Activated naive CD8-positive, alpha-beta T cell treated with anti-CD3 and anti-CD28 coated beads, Interleukin-2, amount 10 ng/mL, durations not matched to agents 7 days and 5 days (primary cell): ENCODE results near the gene PPP1R13L. TPM values are rescaled to one million over a fixed set of nuclear protein-coding genes. Genes with fewer than 3 reads are reported as not detected.

Experiments used
- ATAC-seq: fragments of 150-1000 bp; cut with Tn5 transposase; one replicate; pipeline ENCODE4 v1.10.0; 2021; ENCODE audit warnings: low read depth, moderate library complexity
- POLR2A ChIA-PET: fragments of 350-600 bp; sonication (Branson Sonifier 250); formaldehyde crosslinking; loops from one replicate; lab custom pipeline; 2021; ENCODE audit warnings: antibody characterized with exemption; lab: Charles Lee
- DNase-seq: peaks from one replicate; pipeline ENCODE4 v3.0.0; 2021
- H3K27ac Mint-ChIP-seq: one replicate; pipeline ENCODE4 v1.8.0; 2022; ENCODE audit warnings: mild to moderate bottlenecking, mixed read lengths
- H3K27me3 Mint-ChIP-seq: one replicate; pipeline ENCODE4 v1.8.0; 2022; ENCODE audit warnings: mild to moderate bottlenecking, moderate library complexity, mixed read lengths
- H3K36me3 Mint-ChIP-seq: one replicate; pipeline ENCODE4 v1.8.0; 2021; ENCODE audit warnings: mild to moderate bottlenecking, mixed read lengths
- H3K4me1 Mint-ChIP-seq: one replicate; pipeline ENCODE4 v1.8.0; 2021; ENCODE audit warnings: mixed read lengths
- H3K4me3 Mint-ChIP-seq: one replicate; pipeline ENCODE4 v1.8.0; 2022; ENCODE audit warnings: mild to moderate bottlenecking, moderate library complexity, mixed read lengths
- H3K9me3 Mint-ChIP-seq: one replicate; pipeline ENCODE4 v1.8.0; 2021; ENCODE audit warnings: mixed read lengths
- total RNA-seq, 2 experiments: library from RNA; stranded (reverse); gene quantifications; one replicate each; pipeline ENCODE4 v1.2.3, GENCODE V29; 2021

Gene PPP1R13L, protein sequence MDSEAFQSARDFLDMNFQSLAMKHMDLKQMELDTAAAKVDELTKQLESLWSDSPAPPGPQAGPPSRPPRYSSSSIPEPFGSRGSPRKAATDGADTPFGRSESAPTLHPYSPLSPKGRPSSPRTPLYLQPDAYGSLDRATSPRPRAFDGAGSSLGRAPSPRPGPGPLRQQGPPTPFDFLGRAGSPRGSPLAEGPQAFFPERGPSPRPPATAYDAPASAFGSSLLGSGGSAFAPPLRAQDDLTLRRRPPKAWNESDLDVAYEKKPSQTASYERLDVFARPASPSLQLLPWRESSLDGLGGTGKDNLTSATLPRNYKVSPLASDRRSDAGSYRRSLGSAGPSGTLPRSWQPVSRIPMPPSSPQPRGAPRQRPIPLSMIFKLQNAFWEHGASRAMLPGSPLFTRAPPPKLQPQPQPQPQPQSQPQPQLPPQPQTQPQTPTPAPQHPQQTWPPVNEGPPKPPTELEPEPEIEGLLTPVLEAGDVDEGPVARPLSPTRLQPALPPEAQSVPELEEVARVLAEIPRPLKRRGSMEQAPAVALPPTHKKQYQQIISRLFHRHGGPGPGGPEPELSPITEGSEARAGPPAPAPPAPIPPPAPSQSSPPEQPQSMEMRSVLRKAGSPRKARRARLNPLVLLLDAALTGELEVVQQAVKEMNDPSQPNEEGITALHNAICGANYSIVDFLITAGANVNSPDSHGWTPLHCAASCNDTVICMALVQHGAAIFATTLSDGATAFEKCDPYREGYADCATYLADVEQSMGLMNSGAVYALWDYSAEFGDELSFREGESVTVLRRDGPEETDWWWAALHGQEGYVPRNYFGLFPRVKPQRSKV
- 10 to 100 TPM; 20.2 to 25.7 TPM for total RNA-seq

DNA sequence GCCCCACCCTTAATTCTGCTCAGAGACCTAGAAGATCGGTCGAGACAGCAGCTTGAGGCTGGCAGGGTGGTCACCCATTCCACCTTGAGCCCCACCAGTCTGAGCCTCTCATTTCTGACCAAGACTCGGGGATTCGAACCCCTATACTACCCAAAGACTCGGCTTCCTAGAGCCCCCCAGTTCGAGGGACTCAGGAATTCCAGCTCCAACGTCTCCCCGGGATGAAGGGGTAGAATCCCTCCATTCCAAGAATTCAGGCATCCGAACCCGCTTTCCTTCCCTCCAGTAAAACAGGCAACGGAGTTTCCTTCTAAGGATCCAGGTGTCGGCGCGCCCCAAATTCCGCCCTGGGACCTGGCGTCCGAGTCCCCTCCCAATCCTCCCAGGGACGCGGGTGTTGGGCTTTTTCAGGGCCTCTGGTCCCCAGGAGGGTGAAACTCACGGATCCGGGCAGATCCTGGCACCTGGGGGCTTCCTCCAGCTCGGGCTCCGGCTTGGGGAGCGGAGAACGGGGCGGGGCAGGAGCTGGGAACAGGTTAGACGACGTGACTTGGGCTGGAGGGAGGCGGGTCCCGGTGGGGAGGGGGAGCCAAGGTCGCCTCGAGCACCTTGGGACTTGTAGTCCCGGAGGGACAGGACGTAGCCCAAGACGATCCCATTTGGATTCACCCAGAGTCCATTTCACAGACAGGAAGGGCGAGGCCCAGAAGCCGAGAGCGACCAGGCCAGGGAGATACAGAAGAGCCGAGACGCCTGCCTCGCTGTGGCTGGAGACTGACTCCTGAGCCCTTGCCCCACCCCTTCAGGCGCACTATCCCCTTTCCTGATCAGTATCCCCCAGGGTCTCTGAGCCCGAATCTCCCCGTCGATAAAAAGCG, at the start of gene PPP1R13L:
Gene PPP1R13L (minus strand): TSS at position 513 of the 878 bp plus-strand sequence. CDS start 6,751 bp downstream, outside the sequence.
- Mint-ChIP-seq H3K27ac (peak within 1 kb of the TSS; percentile 91), H3K36me3 (peaks cover 1% of the 10 kb centered on the region), H3K9me3 (no peaks in the 10 kb centered on the region), H3K27me3 (peaks cover 27% of the 10 kb centered on the region), H3K4me3 (peak within 1 kb of the TSS; percentile 96), H3K4me1 (peaks cover 25% of the 10 kb centered on the region)
- POLR2A ChIA-PET, result interaction anchor here (1.0 to 1.7 kb wide), 3 partner anchors 35 to 74 kb away, joined by 3 to 7 read pairs (median 3); partner anchors contain the start of gene ERCC2
- ATAC-seq (peak; percentile 17), DNase-seq (peak; percentile 72)

DNA sequence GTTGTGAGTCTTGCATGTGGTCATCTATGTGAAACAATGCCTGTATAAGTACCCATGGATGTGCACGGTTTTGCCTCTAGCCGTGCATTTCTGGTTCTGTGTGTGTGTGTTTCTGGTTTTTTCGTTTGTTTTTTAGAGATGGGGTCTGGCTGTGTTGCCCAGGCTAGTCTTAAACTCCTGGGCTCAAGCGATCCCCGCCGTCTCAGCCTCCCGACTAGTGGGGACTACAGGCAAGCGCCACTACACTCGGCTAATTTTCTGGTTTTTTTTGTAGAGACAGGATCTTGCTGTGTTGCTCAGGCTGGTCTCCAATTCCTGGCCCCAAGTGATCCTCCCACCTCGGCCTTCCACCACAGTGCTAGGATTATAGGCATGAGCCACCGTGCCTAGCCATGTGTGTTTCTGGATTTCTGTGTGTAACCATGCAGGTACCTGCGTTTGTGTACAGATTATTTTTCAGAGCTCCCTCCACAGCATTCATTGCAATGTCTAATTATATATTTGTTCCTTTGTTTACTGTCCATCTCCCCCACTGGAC, 47.0 kb upstream of the PPP1R13L start:
- POLR2A ChIA-PET, result interaction anchor here (0.9 to 2.0 kb wide), 5 partner anchors 15 to 33 kb away, joined by 3 to 11 read pairs (median 4); partner anchors contain the start of gene FOSB
- DNase-seq (no peak), ATAC-seq (no peak)
- peaks cover 4% of the 10 kb centered on the region for H3K36me3 Mint-ChIP-seq
- no peaks in the 10 kb centered on the region for H3K9me3 Mint-ChIP-seq
- H3K4me3 Mint-ChIP-seq, result peak overlapping the region; percentile 92
- H3K4me1 Mint-ChIP-seq, result peaks cover 45% of the 10 kb centered on the region
- H3K27me3 Mint-ChIP-seq, result peaks cover 25% of the 10 kb centered on the region
- peak overlapping the region; percentile 87 for H3K27ac Mint-ChIP-seq

DNA sequence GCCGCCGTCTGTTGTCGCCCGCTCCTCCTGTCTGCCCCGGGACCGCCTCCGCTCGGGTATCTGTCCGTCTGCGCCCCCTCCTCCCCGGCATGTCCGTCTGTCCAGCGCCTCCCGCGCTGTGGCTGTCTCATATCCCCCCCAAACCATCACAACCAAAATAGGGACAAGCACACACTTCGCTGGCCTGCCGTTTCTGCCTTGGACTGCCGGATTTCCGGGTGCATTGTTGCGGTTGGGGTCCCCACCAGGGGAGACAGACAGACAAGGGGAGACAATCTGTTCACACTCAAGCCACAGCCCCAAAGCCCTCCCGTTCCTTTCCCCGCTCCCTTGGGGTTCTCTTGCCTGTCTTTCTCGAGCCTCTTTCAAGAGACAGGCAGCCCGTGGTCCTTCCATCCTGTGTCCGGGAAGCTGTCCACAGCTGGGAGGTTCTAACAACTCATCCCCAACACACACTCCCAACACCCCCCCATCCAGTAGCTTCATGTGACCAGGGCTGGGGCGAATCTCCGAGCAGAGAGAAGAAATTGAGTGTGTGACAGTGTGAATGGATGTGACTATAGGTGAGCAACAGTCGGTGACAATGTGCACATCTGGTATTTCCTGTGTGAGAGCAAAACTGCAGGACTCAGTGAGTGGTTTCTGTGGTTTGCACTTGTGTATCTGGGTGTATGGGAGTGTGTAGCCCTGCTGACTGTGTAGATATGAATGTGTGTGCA, 46.4 kb upstream of the PPP1R13L start:
- Mint-ChIP-seq H3K36me3 (peaks cover 4% of the 10 kb centered on the region), H3K27me3 (peaks cover 25% of the 10 kb centered on the region), H3K4me3 (peak overlapping the region; percentile 92), H3K9me3 (no peaks in the 10 kb centered on the region), H3K27ac (peak overlapping the region; percentile 87), H3K4me1 (peaks cover 44% of the 10 kb centered on the region)
- DNase-seq, result peak; percentile 65
- POLR2A ChIA-PET, result interaction anchor here (0.9 to 2.0 kb wide), 4 partner anchors 16 to 34 kb away, joined by 3 to 11 read pairs (median 4); no protein-coding TSS in a partner anchor
- ATAC-seq, result peak; percentile 25

DNA sequence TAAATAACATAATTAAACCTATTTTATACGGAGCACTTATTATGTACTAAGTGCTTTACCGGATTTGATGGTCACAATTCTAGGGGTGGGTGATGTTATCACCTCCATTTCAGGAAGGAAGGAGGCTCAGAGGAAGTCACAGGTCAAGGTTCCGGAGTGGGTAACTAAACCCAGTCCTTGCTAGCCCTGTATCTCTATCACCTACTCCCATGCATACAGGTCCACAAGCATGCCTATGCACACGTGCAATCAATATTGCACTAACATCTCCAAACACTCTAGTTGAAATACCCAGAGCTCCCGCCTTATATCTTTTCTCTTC, 45.1 kb upstream of the PPP1R13L start:
- DNase-seq (no peak), ATAC-seq (peak; percentile 44)
- POLR2A ChIA-PET, result interaction anchor here (1.5 to 6.4 kb wide), 3 partner anchors 10 to 28 kb away, joined by 6 to 54 read pairs (median 6); partner anchors contain the start of gene FOSB
- Mint-ChIP-seq H3K4me1 (peaks cover 39% of the 10 kb centered on the region), H3K27me3 (peaks cover 21% of the 10 kb centered on the region), H3K4me3 (peak overlapping the region; percentile 97), H3K36me3 (peaks cover 4% of the 10 kb centered on the region), H3K27ac (peak overlapping the region; percentile 97), H3K9me3 (no peaks in the 10 kb centered on the region)

DNA sequence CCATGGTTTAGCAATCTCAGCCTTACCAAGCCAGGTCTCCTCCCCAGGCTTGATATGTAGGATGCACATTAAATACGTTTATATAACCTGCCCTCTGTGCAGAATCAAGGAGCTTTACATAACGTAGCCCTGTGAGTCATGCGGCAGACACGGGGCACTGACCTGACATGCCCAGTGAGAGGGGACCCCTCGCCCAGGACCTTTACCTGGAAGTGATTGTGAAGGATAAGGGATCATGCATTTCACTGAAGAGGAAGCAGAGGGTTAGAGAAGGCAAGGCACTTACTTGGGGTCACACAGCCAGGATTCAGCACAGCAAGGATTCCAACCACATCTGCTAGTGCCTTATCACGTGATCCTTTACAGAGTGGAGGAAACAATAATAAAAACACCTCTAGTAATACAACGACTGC, 44.0 kb upstream of the PPP1R13L start:
- ATAC-seq, result no peak
- POLR2A ChIA-PET, result interaction anchor here (1.5 to 6.4 kb wide), 2 partner anchors 20 to 30 kb away, joined by 6 to 54 read pairs; partner anchors contain the start of gene FOSB
- peak overlapping the region; percentile 68 for H3K4me3 Mint-ChIP-seq
- H3K27ac Mint-ChIP-seq, result peak overlapping the region; percentile 79
- peaks cover 17% of the 10 kb centered on the region for H3K27me3 Mint-ChIP-seq
- no peaks in the 10 kb centered on the region for H3K9me3 Mint-ChIP-seq
- peaks cover 4% of the 10 kb centered on the region for H3K36me3 Mint-ChIP-seq
- peaks cover 44% of the 10 kb centered on the region for H3K4me1 Mint-ChIP-seq
- DNase-seq, result no peak

DNA sequence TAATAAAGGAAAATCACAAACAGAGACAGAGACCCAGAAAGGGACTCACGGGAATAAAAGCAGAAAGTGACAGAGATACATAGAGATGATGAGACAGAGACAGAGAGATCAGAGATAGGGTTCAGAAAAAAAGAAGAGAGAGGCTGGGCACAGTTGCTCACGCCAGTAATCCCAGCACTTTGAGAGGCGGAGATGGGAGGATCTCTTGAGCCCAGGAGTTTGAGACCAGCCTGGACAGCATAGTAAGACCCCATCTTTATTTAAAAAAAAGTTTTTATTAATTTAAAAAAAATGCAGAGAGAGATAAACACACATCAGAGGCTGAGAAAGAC, 43.5 kb upstream of the PPP1R13L start:
- H3K4me1 Mint-ChIP-seq, result peaks cover 46% of the 10 kb centered on the region
- ATAC-seq (no peak), DNase-seq (no peak)
- H3K4me3 Mint-ChIP-seq, result peak overlapping the region; percentile 33
- peaks cover 4% of the 10 kb centered on the region for H3K36me3 Mint-ChIP-seq
- POLR2A ChIA-PET, result interaction anchor here (6.4 kb wide), 1 partner anchor 20 kb away, joined by 54 read pairs; the partner anchor contains the start of gene FOSB
- H3K27me3 Mint-ChIP-seq, result peaks cover 12% of the 10 kb centered on the region
- H3K27ac Mint-ChIP-seq, result peak overlapping the region; percentile 67
- no peaks in the 10 kb centered on the region for H3K9me3 Mint-ChIP-seq

DNA sequence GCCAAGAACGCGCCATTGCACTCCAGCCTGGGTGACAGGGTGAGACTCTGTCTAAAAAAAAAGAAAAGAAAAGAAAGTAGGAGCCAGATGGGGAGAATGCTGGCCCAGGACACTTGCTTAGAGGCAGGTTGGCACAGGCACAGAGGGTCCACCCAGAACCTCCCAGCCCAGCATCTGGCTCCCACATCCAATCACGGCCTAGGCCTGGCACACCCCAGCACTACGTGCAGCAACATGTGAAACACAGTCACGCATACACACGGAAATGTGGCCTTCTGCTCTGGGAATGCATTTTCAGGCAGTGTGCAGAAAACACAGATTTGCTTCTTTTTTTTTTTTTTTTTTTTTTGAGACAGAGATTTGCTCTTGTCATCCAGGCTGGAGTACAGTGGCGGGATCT, 42.1 kb upstream of the PPP1R13L start:
- H3K9me3 Mint-ChIP-seq, result no peaks in the 10 kb centered on the region
- ATAC-seq (no peak), DNase-seq (no peak)
- peaks cover 4% of the 10 kb centered on the region for H3K36me3 Mint-ChIP-seq
- no peak overlapping the region for H3K4me3 Mint-ChIP-seq
- no peak overlapping the region for H3K27ac Mint-ChIP-seq
- peaks cover 7% of the 10 kb centered on the region for H3K27me3 Mint-ChIP-seq
- peaks cover 53% of the 10 kb centered on the region for H3K4me1 Mint-ChIP-seq
- POLR2A ChIA-PET, result interaction anchor here (0.6 to 6.4 kb wide), 3 partner anchors 22 to 32 kb away, joined by 3 to 54 read pairs (median 4); partner anchors contain the start of gene FOSB

DNA sequence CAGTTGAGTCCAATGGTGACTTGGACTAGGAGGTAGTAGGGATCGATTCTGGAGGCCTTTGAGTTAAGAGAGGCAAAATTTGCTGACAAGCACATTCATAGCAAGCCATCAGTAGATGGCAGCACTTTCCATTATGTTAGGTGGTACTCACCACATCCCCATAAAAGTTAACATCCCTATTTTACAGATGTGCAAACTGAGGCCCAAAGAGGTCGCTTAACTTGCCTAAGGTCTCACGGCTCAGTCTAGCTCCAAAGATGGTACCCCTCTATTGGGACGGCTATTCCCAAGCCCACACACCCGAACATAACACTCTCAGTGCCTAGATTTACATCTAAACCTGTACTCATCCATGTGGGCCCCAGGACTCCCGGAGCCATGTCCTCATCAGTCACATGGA, 41.4 kb upstream of the PPP1R13L start:
- H3K9me3 Mint-ChIP-seq, result no peaks in the 10 kb centered on the region
- ATAC-seq (no peak), DNase-seq (no peak)
- no peak overlapping the region for H3K27ac Mint-ChIP-seq
- H3K36me3 Mint-ChIP-seq, result peaks cover 4% of the 10 kb centered on the region
- no peak overlapping the region for H3K4me3 Mint-ChIP-seq
- POLR2A ChIA-PET, result interaction anchor here (0.7 to 6.4 kb wide), 3 partner anchors 22 to 32 kb away, joined by 3 to 54 read pairs (median 11); partner anchors contain the start of gene FOSB
- peaks cover 47% of the 10 kb centered on the region for H3K4me1 Mint-ChIP-seq
- H3K27me3 Mint-ChIP-seq, result peaks cover 4% of the 10 kb centered on the region

DNA sequence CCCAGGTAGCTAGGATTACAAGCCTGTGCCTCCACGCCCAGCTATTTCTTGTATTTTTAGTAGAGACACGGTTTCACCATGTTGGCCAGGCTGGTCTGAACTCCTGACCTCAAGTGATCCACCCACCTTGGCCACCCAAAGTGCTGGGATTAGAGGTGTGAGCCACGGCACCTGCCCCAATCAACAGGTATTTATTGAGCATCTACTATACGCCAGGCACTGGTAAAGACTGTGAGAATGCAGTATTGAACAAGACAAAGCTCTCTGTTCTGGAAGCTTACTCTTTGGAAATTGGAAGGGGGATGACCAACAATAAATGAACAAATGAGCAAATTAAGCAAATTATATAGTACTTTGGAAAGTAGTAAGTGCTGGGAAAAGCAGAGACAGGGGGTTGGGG, 40.3 kb upstream of the PPP1R13L start:
- Mint-ChIP-seq H3K4me1 (peaks cover 42% of the 10 kb centered on the region), H3K9me3 (no peaks in the 10 kb centered on the region), H3K27me3 (no peaks in the 10 kb centered on the region), H3K27ac (no peak overlapping the region), H3K36me3 (peaks cover 2% of the 10 kb centered on the region), H3K4me3 (peak overlapping the region; percentile 64)
- ATAC-seq (no peak), DNase-seq (no peak)
- POLR2A ChIA-PET, result interaction anchor here (1.7 to 6.4 kb wide), 2 partner anchors 23 to 34 kb away, joined by 11 to 54 read pairs; partner anchors contain the start of gene FOSB

DNA sequence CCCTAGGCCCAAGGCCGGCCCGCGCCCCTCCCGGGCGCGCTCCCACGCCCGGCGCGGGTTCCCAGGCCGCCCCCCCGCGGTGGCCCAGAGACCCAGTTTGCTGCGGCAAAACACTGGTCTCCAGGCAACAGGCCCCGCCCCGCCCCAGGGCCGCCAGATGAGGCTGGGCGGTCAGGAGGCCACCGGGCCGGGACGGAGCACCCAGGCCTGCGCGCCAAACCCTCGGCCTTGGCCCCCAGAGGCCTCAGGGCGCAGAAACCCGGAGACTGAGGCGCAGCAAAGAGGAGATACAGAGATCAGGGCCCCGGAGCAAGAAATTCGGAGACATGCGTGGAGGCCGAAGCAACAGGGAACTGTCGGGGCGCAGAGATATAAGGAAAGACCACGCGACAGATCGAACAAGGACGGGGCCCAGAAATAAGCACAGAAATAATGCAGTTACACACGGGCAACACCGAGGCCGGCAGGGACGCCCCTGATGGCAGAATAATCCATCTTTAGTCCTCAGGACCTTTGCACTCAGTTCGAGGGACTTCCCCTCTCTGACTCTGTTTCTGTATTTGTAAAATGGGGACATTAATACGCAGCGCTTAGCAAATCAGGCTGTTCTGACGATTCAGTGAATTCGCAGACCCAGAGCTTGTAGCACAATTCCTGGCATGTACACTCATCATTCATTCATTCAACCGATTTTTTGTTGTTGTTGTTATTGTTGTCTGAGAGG, 39.6 kb upstream of the PPP1R13L start:
- peaks cover 2% of the 10 kb centered on the region for H3K36me3 Mint-ChIP-seq
- no peaks in the 10 kb centered on the region for H3K27me3 Mint-ChIP-seq
- H3K4me3 Mint-ChIP-seq, result peak overlapping the region; percentile 64
- POLR2A ChIA-PET, result interaction anchor here (1.7 to 6.4 kb wide), 2 partner anchors 24 to 34 kb away, joined by 11 to 54 read pairs; partner anchors contain the start of gene FOSB
- peak; percentile 28 for ATAC-seq
- H3K27ac Mint-ChIP-seq, result peak overlapping the region; percentile 38
- H3K4me1 Mint-ChIP-seq, result peaks cover 39% of the 10 kb centered on the region
- DNase-seq, result peak; percentile 86
- no peaks in the 10 kb centered on the region for H3K9me3 Mint-ChIP-seq
